Measurements from ENCODE around the gene CPHXL2.

CPHXL2 gene

DNA sequence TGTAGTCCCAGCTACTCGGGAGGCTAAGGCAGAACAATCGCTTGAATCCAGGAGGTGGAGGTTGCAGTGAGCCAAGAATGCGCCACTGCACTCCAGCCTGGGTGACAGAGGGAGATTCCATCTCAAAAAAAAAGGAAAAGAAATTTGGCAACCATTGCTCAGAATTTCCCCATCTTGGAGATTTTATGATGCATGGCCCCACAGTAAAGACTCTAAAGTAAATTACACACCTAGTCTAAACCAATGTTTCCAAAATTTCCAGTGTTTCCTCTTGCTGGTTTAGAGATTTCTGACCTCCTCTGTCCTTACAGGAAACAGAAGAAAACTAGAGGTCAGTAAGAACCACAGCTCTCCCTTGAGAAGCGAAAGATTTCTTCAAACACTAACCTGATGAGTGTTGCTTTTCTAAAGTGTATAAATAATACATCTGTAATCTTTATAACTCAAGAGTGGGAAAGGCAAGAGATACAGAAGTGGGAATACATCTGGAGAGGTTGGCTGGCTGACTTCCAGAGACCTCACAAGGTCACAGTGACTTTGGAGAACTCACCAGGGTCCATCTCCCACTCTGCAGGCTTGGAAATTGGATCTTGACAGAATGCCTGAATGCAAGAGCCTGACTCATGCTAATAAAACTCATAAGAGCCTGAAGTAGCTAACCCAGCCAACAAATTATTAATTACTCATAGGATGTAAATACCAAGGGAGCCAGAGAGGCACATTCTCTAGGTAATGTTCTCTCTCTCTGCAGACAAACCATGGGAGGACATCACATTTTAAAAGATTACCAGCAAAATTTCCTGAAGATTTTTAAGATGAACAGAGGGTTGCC lies 62.5 kb downstream of the CPHXL2 start:
- DNase-seq (ENCODE audit: low spot score), result no peak
- Histone ChIP-seq H3K9me3 (ENCODE audit: severe bottlenecking) (no peaks in the 10 kb centered on the region), H3K4me3 (ENCODE audit: severe bottlenecking) (no peak overlapping the region), H3K4me1 (ENCODE audit: insufficient read depth, poor library complexity, severe bottlenecking) (peaks cover 12% of the 10 kb centered on the region), H3K27ac (ENCODE audit: poor library complexity, severe bottlenecking) (peak overlapping the region; percentile 71), H3K27me3 (ENCODE audit: insufficient read depth, poor library complexity, severe bottlenecking) (no peaks in the 10 kb centered on the region), H3K36me3 (ENCODE audit: low read depth) (peaks cover 90% of the 10 kb centered on the region)
- ATAC-seq (ENCODE audit: low read depth), result peak; percentile 93
- TF ChIP-seq, protein P1, sequence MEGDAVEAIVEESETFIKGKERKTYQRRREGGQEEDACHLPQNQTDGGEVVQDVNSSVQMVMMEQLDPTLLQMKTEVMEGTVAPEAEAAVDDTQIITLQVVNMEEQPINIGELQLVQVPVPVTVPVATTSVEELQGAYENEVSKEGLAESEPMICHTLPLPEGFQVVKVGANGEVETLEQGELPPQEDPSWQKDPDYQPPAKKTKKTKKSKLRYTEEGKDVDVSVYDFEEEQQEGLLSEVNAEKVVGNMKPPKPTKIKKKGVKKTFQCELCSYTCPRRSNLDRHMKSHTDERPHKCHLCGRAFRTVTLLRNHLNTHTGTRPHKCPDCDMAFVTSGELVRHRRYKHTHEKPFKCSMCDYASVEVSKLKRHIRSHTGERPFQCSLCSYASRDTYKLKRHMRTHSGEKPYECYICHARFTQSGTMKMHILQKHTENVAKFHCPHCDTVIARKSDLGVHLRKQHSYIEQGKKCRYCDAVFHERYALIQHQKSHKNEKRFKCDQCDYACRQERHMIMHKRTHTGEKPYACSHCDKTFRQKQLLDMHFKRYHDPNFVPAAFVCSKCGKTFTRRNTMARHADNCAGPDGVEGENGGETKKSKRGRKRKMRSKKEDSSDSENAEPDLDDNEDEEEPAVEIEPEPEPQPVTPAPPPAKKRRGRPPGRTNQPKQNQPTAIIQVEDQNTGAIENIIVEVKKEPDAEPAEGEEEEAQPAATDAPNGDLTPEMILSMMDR (IDR thresholded peaks at IDR 0.05; ENCODE audit: poor library complexity, severe bottlenecking), result no peak

All from RWPE2 (cell line).